Cardiac fibroblast (primary cell): ENCODE data around the gene MAP1LC3B.
"Not testable (repeated sequence)": the region's sequence is repeated elsewhere in the genome, so short reads cannot be mapped to it uniquely, and the experiment has no call there.

Experiments
- DNase-seq, 2 donors: peaks; one replicate each; pipeline versions ENCODE4 v3.0.0 to v3.0.0-alpha.2; 2010; ENCODE audit warnings: low read depth in 2 of 2
- H3K4me3 ChIP-seq, 2 donors: replicated peaks in 1 of 2; 1 replicate in 1 of 2; 2 replicates in 1 of 2; pipeline ENCODE4 v1.5.1; 2011; ENCODE audit warnings: low read depth in 2 of 2, low read length in 2 of 2, mild to moderate bottlenecking in 2 of 2, moderate library complexity in 1 of 2
- TF ChIP-seq, protein P1 (sequence below): IDR thresholded peaks from one replicate; pipeline ENCODE4 v1.5.1; 2011; ENCODE audit warnings: low read depth, mild to moderate bottlenecking, low read length, inconsistent platforms

Gene MAP1LC3B

GRCh38 chr16:87372305-87372704, 19.8 kb upstream of the MAP1LC3B start:
- no peak overlapping the region for H3K4me3 ChIP-seq
- DNase-seq, result no peak
- TF ChIP-seq, protein P1, sequence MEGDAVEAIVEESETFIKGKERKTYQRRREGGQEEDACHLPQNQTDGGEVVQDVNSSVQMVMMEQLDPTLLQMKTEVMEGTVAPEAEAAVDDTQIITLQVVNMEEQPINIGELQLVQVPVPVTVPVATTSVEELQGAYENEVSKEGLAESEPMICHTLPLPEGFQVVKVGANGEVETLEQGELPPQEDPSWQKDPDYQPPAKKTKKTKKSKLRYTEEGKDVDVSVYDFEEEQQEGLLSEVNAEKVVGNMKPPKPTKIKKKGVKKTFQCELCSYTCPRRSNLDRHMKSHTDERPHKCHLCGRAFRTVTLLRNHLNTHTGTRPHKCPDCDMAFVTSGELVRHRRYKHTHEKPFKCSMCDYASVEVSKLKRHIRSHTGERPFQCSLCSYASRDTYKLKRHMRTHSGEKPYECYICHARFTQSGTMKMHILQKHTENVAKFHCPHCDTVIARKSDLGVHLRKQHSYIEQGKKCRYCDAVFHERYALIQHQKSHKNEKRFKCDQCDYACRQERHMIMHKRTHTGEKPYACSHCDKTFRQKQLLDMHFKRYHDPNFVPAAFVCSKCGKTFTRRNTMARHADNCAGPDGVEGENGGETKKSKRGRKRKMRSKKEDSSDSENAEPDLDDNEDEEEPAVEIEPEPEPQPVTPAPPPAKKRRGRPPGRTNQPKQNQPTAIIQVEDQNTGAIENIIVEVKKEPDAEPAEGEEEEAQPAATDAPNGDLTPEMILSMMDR, result no peak

DNA sequence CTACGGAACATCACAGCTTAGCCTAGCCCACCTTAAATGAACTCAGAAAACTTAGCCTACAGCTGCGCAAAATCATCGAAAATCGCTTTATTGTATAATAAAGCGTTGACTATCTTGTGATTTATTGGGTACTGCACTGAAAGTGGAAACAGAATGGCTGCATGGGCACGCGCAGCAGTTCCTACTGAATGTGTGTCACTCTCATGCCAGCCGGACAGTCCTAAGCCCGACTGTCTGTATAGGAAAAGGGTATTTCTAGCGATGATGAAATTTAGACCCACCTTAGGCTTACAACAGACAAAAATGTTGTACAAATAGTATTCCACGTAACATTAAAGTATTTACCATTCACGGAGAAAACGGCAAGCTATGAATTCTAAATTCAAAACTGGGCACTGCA, 17.8 kb upstream of the MAP1LC3B start:
- TF ChIP-seq, protein P1, result no peak
- H3K4me3 ChIP-seq, result no peak overlapping the region
- no peak for DNase-seq

GRCh38 chr16:87375426-87376135, 16.6 kb upstream of the MAP1LC3B start:
- H3K4me3 ChIP-seq, result no peak overlapping the region
- DNase-seq, result peak; percentile 45 to 47
- TF ChIP-seq, protein P1, result no peak

DNA sequence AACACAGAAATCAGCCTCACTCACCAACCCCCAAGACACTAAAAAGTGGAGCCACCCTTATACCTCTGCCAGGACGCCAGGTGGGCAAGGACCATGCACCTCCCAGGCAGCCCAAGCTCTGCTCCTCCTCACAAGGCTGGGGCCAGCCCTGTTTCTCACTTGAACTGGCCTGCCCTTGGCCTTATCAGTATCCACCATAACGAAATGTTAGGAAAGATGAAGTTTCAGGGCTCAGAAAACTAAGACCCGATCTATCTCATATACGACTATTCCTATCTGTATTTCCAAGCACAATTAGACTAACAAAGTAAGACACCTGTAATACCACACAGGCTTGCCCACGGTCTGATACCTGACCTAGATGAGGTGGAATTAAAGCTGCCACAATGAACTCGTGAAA, 15.5 kb upstream of the MAP1LC3B start:
- TF ChIP-seq, protein P1, result no peak
- H3K4me3 ChIP-seq, result no peak overlapping the region
- no peak for DNase-seq

DNA sequence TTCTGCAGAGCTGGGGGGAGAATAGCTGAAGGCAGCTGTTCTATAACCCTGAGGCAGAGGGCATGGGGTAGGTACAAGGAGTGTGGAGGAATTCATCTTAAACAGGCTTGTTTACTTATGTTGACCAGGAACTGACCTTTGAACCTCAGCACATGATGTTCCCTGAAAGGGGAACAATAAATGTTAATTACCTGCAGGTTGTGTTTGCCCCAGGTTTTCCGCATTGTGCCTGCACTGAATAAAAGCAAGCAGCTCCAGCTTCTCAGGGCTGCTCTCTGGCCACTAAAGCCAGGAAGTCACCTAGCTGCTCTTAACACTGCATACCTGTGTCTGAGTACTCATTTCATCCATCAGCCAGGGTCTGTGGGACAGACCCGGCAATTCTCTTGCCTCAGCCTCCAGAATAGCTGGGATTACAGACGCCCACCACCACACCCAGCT, 12.8 kb upstream of the MAP1LC3B start:
- DNase-seq, result not testable (repeated sequence)

DNA sequence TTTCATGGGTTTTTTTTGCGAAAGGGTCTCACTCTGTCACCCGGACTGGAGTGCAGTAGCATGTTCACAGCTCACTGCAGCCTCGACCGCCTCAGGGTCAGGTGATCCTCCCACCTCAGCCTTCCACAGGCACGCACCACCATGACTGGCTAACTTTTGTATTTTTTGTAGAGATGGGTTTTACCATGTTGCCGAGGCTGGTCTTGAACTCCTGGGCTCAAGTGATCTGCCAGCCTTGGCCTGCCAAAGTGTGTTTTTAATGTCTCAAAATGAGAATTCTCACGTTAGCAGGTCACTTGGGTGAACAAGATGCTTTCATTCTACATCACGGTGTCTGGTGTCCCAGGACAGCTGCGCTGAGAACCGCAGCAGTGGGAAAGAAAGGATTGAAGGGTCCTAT, 11.7 kb upstream of the MAP1LC3B start:
- TF ChIP-seq, protein P1, result no peak
- no peak for DNase-seq
- H3K4me3 ChIP-seq, result no peak overlapping the region

More for the DNA sequence above, 12.8 kb upstream of the MAP1LC3B start:
- H3K4me3 ChIP-seq, result not testable (repeated sequence)

- peak; percentile 47 to 53 for DNase-seq
- H3K4me3 ChIP-seq, result peak overlapping the region; percentile 30 to 77
- TF ChIP-seq, protein P1, result peak; percentile 8
These were observed 11.3 kb upstream of the MAP1LC3B start for GRCh38 chr16:87380881-87381280.
